ENCODE data around the gene TSPAN6. TPM values are rescaled to one million over a fixed set of nuclear protein-coding genes. Genes with fewer than 3 reads are reported as not detected.

TSPAN6 gene, protein sequence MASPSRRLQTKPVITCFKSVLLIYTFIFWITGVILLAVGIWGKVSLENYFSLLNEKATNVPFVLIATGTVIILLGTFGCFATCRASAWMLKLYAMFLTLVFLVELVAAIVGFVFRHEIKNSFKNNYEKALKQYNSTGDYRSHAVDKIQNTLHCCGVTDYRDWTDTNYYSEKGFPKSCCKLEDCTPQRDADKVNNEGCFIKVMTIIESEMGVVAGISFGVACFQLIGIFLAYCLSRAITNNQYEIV
- 1 to 10 TPM; 1.9 to 2.8 TPM for total RNA-seq
- polyA plus RNA-seq, result 1 to 10 TPM; 3.2 to 5.6 (median 5.4) TPM
- total RNA-seq, result 3.0 to 5.7 (median 4.8) reads per million in 6 experiments

DNA sequence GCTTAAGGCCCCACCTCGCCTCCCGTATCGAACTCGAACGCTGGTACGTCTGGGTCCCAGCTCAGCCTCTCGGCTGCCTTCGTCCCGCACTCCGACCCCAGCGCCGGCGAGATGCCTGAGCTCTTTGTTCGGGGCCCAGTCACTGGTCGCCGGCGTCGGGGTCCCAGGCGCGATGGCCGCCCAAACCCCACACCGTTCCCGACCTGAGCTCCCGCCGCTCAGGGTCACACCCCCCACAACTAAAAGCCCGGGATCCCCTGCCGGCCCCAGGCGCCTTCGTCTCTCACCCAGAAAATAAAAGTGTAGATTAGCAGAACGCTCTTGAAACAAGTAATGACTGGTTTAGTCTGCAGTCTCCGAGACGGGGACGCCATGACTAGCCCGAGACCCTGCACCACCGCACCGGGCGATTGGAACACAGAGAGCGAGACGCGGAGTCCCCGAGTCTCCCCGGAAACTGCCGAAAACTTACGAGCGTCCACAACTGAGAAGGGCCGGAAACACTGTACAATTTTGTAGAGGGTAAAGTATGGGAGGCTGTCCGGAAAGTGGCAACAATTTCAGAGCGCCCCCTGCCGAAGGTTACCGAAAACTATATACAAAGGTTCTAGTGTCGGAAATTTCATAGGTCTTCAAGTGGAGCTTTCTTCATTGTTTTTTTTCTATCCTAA, at the start of gene TSPAN6:
Gene TSPAN6 (minus strand): TSS at position 486 of the 671 bp plus-strand sequence. CDS start 112 bp downstream, at position 374.
- Mint-ChIP-seq H3K27me3 (peaks cover 0 to 19% (median 13%) of the 10 kb centered on the region in 5 donors), H3K9me3 (peaks cover 0 to 12% (median 0%) of the 10 kb centered on the region in 9 donors), H3K4me3 (peak within 1 kb of the TSS; percentile 82 to 97 (median 94)), H3K36me3 (peaks cover 0 to 8% (median 0%) of the 10 kb centered on the region in 3 donors), H3K4me1 (peaks cover 3 to 11% (median 9%) of the 10 kb centered on the region in 4 donors), H3K27ac (peak within 1 kb of the TSS; percentile 80 to 96 (median 93))
- peak; percentile 50 to 86 (median 68) for DNase-seq
- peak; percentile 99 to 100 for ATAC-seq
- POLR2A ChIA-PET, result no interaction called here

DNA sequence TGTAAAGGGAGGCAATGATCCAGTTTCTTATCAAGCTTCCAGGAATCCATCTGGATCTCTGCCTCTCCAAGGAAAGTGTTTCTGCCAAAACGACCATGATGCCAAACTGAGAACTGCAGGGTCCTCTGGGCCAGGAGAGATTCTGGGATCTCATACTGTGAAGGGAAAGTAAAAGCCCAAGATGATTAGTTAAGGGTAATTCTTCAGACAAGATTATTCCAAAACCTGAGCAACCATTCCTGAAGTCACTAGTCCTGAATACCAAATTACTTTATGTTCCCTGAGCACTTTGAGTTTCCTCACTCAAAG, 49.3 kb upstream of the TSPAN6 start:
- no peak overlapping the region for H3K27ac Mint-ChIP-seq
- H3K27me3 Mint-ChIP-seq, result no peaks in the 10 kb centered on the region
- ATAC-seq, result no peak
- H3K9me3 Mint-ChIP-seq, result no peaks in the 10 kb centered on the region
- POLR2A ChIA-PET, result no interaction called here
- no peaks in the 10 kb centered on the region for H3K36me3 Mint-ChIP-seq
- no peak for DNase-seq
- H3K4me1 Mint-ChIP-seq, result peaks cover 2 to 19% (median 10%) of the 10 kb centered on the region in 4 donors
- H3K4me3 Mint-ChIP-seq, result no peak overlapping the region

DNA sequence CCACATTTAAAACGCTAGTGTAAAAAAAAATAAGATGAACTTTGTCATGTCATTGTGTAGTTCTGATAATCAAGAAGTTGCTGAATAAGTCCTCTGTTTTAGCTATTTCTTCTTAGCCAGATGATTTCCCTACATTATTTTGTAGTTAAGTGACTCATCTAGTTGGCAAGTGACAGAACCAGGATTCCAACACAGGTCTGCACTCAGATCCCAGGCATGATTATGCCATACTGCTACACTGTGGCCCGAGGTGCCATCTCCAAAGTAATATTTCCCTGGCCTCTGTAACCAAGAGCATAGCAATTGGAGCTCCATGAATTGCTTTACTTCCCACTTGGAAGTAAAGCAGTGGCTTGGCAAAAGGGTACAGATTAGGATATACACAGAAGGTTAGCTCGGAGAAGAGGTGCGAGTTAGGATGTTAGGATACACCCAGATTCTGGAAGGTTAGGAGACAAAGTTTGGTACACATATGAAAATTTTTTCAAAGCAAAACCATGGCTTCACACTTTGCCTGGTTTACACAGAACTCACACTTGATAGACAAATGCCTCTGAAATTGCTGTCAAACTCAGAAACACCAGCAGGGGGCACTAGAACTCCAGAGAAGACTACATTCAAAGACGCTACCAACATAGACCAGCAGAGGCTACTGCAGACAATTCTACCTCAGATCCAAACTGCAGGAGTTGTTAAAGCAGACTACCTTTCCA, 48.8 kb upstream of the TSPAN6 start:
- peaks cover 0 to 4% (median 0%) of the 10 kb centered on the region in 5 donors for H3K27me3 Mint-ChIP-seq
- H3K9me3 Mint-ChIP-seq, result no peaks in the 10 kb centered on the region
- H3K27ac Mint-ChIP-seq, result no peak overlapping the region
- peak overlapping the region in 1 of 10 donors; percentile 56 for H3K4me3 Mint-ChIP-seq
- DNase-seq, result peak; percentile 17 to 74 (median 46)
- peak; percentile 47 to 48 for ATAC-seq
- H3K36me3 Mint-ChIP-seq, result no peaks in the 10 kb centered on the region
- H3K4me1 Mint-ChIP-seq, result peaks cover 2 to 19% (median 10%) of the 10 kb centered on the region in 4 donors
- POLR2A ChIA-PET, result no interaction called here

DNA sequence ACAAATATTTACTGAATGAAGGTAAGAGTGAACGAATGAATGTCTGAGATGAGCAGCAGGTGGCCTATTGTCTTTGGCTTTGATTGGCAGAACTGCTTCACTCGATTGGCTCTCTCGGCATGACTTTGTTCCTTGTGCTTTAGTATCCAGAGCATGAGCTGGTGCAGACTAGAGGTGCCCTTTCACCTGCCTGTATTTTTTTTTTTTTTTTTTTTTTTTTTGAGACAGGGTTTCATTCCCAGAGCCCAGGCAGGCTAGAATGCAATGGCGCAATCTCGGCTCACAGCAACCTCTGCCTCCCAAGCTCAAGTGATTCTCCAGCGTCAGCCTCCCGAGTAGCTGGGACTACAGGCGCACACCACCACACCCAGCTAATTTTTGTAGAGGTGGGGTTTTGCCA, 46.3 kb upstream of the TSPAN6 start:
- no peak overlapping the region for H3K4me3 Mint-ChIP-seq
- DNase-seq, result no peak
- H3K4me1 Mint-ChIP-seq, result peaks cover 2 to 16% (median 9%) of the 10 kb centered on the region in 4 donors
- POLR2A ChIA-PET, result no interaction called here
- peaks cover 2 to 11% (median 6%) of the 10 kb centered on the region in 5 donors for H3K27me3 Mint-ChIP-seq
- H3K27ac Mint-ChIP-seq, result no peak overlapping the region
- no peak for ATAC-seq
- H3K9me3 Mint-ChIP-seq, result no peaks in the 10 kb centered on the region
- H3K36me3 Mint-ChIP-seq, result no peaks in the 10 kb centered on the region

DNA sequence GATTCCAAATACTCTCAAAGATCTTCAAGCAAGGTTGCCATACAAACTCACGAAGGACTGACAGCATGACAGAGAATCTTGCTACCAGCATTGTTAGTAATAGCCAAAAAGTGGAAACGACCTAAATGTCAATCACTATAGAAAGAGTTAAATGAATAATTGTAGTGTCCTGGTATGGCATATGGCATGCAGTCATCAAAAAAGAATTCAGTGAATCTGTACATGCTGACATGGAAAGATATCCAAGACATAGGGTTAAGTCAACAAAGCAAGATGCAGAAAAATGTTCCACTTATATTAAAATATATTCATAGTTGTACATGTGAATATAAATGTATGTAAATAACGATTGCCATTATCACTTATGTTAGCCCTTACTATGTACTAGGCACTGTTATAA, 45.0 kb upstream of the TSPAN6 start:
- Mint-ChIP-seq H3K9me3 (no peaks in the 10 kb centered on the region), H3K27me3 (peaks cover 2 to 11% (median 6%) of the 10 kb centered on the region in 5 donors), H3K36me3 (no peaks in the 10 kb centered on the region), H3K4me3 (no peak overlapping the region), H3K27ac (no peak overlapping the region), H3K4me1 (peaks cover 0 to 3% (median 0%) of the 10 kb centered on the region in 4 donors)
- ATAC-seq, result no peak
- no peak for DNase-seq
- POLR2A ChIA-PET, result no interaction called here

DNA sequence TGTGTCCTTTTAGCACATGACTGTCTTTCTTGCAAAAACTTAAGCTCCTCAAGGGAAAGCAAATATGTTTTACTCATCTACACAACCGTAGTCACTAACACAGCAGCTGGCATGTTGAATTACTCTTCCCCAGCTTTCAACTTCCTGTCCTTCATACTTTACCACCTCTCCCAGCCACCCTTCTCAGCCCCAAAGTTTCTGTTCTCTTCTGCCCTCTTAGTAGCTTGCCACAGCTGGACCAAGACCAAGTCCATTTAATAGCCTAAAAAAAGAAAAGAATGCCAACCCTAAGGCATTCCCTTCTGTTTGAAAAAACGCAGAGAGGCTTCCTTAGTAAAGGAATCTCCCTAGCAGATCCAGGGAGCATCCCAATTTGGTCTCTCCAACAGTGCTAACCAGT, 44.1 kb upstream of the TSPAN6 start:
- Mint-ChIP-seq H3K4me1 (peaks cover 0 to under 1% (median 0%) of the 10 kb centered on the region in 4 donors), H3K27me3 (peaks cover 2 to 11% (median 6%) of the 10 kb centered on the region in 5 donors), H3K36me3 (no peaks in the 10 kb centered on the region), H3K9me3 (no peaks in the 10 kb centered on the region), H3K27ac (peak overlapping the region in 1 of 10 donors; percentile 45), H3K4me3 (no peak overlapping the region)
- no peak for DNase-seq
- no peak for ATAC-seq
- POLR2A ChIA-PET, result no interaction called here

DNA sequence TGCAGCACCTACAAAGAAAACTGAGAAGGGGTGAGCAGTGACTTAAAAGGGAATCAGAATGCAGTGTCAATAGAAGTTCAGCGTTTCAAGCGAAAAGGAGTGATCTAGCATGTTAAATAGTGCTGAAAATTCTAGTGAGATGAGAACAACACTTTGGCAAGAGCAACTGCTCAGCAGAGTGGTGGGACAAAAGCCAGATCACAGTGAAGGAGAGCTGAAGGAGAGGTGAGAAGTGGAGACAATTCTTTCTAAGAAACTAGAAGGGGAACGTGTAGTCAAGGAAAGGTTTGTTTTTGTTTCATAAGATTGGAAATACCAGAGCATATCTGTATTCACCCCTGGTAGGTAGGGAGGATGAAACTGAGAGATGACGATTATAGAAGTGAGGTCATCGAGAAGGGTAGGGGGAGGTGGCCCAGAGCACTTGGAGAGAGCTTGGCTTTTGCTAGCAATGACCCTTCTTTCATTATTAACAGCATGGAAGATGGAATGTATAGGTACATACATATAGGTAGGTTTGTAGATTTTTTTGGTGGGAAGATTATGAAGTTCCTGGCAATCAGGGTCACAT, 41.1 kb upstream of the TSPAN6 start:
- Mint-ChIP-seq H3K4me3 (no peak overlapping the region), H3K9me3 (no peaks in the 10 kb centered on the region), H3K4me1 (peaks cover 0 to 14% (median under 1%) of the 10 kb centered on the region in 4 donors), H3K36me3 (no peaks in the 10 kb centered on the region), H3K27me3 (peaks cover 2 to 11% (median 6%) of the 10 kb centered on the region in 5 donors), H3K27ac (no peak overlapping the region)
- DNase-seq, result no peak
- no peak for ATAC-seq
- POLR2A ChIA-PET, result no interaction called here

DNA sequence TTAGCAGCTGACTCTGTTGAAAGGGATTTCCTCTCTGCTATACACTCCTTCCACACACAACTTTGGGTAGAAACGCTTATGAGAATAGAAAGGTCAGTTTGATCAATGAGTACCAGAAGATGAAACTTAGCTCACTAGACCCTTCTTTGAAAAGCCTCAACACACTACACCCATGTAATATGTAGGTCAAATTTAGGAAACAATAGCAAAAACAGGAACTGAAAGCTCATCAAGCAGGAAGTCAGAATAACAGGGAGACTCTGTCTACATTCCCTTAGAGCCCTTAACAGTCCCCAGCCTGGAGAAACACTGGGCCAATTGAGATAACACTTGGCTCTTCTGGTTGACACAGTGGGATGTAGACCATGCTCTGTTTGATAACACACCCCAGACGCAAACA, 38.1 kb upstream of the TSPAN6 start:
- POLR2A ChIA-PET, result interaction anchor here (0.6 kb wide), 1 partner anchor 12 kb away, joined by 3 read pairs; no protein-coding TSS in a partner anchor
- H3K27me3 Mint-ChIP-seq, result peaks cover 0 to 6% (median 2%) of the 10 kb centered on the region in 5 donors
- H3K36me3 Mint-ChIP-seq, result no peaks in the 10 kb centered on the region
- ATAC-seq (no peak), DNase-seq (no peak)
- no peak overlapping the region for H3K4me3 Mint-ChIP-seq
- no peak overlapping the region for H3K27ac Mint-ChIP-seq
- peaks cover 0 to 14% (median under 1%) of the 10 kb centered on the region in 4 donors for H3K4me1 Mint-ChIP-seq
- no peaks in the 10 kb centered on the region for H3K9me3 Mint-ChIP-seq

DNA sequence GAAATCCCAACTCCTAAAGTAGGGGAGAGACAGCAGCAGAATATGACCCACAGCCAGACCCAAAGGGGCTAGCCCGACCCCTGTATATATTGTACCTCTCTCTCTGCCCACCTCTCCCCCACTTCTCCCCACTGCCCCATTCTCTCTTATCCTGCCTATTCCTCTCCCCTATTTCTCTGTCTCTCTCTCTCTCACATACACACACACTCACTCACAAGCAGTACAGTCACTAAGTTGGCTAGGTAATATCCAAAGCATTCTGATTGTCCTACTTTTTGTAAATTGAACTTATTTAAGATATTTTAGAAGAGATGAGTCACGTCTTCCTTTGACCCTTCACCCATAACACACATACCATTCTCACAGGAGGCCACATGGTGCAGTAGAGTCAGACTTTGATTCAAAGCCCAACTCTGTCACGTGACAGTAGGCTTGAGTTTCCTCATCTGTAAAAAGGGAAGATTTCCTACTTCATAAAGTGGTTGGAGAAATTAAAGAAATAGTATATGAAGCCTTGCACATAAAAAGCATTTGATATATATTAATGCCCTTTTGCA, 36.9 kb upstream of the TSPAN6 start:
- Mint-ChIP-seq H3K9me3 (no peaks in the 10 kb centered on the region), H3K27ac (no peak overlapping the region), H3K4me3 (no peak overlapping the region), H3K36me3 (no peaks in the 10 kb centered on the region), H3K4me1 (peaks cover 0 to 14% (median under 1%) of the 10 kb centered on the region in 4 donors), H3K27me3 (peaks cover 0 to 2% (median under 1%) of the 10 kb centered on the region in 5 donors)
- DNase-seq (no peak), ATAC-seq (no peak)
- POLR2A ChIA-PET, result no interaction called here

DNA sequence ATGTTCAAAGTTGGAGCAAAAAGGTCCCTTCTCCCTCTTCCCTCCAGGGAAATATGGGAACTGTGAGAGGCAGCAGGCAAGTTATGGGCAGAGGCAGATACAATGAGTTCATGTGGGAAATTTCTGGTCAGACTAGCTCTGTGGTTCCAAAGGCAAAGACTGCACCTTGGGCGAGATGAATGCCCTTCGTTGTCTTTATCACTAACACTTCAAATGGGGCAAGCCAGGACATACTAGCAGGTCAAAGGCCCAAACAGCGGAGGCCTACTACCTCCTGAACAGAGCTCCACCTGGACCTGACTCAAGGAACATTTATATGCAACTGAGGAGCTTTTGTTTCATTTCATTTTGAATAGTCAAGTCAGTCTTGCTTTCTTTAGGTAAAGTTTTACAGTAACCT, 36.4 kb upstream of the TSPAN6 start:
- Mint-ChIP-seq H3K36me3 (no peaks in the 10 kb centered on the region), H3K4me3 (no peak overlapping the region), H3K27ac (peak overlapping the region in 1 of 10 donors; percentile 5), H3K27me3 (peaks cover 0 to 3% (median 2%) of the 10 kb centered on the region in 5 donors), H3K9me3 (no peaks in the 10 kb centered on the region), H3K4me1 (peaks cover 0 to 14% (median under 1%) of the 10 kb centered on the region in 4 donors)
- DNase-seq (no peak), ATAC-seq (no peak)
- POLR2A ChIA-PET, result no interaction called here

DNA sequence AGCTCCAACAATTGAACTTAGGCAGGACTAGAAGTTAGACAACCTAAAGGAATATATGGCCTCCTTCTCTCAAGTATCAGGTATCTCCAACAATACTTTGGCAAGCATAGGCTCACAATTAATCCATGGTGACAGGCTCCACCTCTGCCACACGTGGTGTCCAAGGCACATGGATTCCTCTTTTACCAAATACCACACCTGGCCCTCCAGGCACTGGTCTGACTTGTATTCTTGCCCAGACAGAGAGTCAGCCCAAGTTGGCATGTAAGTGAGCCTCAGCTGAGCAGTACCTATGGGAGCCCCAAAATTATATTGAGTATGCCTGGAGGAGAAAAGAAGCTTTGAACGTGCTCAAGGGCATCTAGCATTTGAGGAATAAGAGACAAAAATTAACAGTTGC, 27.0 kb upstream of the TSPAN6 start:
- ATAC-seq (no peak), DNase-seq (no peak)
- POLR2A ChIA-PET, result no interaction called here
- no peak overlapping the region for H3K27ac Mint-ChIP-seq
- H3K4me3 Mint-ChIP-seq, result no peak overlapping the region
- H3K9me3 Mint-ChIP-seq, result no peaks in the 10 kb centered on the region
- H3K36me3 Mint-ChIP-seq, result no peaks in the 10 kb centered on the region
- H3K27me3 Mint-ChIP-seq, result peaks cover 0 to 32% (median 8%) of the 10 kb centered on the region in 5 donors
- no peaks in the 10 kb centered on the region for H3K4me1 Mint-ChIP-seq

DNA sequence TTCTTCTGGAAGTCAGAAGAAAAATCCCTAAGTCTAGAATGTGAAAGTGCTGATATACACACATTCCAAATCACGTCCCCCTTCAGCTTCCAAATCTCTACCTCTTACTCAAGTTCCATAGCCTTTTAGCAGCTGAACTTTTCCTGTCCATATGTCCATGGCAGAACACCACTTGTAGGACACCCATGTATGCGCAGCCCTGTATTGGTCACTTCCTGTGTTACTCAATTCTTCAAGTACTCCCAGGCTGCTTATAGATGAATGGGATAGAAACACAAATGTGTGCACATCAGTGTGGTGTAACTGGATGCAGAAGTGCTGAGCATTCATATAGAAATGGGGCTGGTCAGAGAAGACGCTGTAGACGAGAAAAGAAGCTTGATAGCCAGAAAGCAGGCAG, 26.2 kb upstream of the TSPAN6 start:
- DNase-seq, result no peak
- Mint-ChIP-seq H3K4me1 (no peaks in the 10 kb centered on the region), H3K9me3 (peaks cover 0 to 2% (median 0%) of the 10 kb centered on the region in 9 donors), H3K36me3 (no peaks in the 10 kb centered on the region), H3K4me3 (no peak overlapping the region), H3K27ac (no peak overlapping the region), H3K27me3 (peaks cover 3 to 28% (median 8%) of the 10 kb centered on the region in 5 donors)
- POLR2A ChIA-PET, result interaction anchor here (0.6 kb wide), 1 partner anchor 12 kb away, joined by 3 read pairs; no protein-coding TSS in a partner anchor
- no peak for ATAC-seq
